ENCODE measurements around the gene MUC2.

DNA sequence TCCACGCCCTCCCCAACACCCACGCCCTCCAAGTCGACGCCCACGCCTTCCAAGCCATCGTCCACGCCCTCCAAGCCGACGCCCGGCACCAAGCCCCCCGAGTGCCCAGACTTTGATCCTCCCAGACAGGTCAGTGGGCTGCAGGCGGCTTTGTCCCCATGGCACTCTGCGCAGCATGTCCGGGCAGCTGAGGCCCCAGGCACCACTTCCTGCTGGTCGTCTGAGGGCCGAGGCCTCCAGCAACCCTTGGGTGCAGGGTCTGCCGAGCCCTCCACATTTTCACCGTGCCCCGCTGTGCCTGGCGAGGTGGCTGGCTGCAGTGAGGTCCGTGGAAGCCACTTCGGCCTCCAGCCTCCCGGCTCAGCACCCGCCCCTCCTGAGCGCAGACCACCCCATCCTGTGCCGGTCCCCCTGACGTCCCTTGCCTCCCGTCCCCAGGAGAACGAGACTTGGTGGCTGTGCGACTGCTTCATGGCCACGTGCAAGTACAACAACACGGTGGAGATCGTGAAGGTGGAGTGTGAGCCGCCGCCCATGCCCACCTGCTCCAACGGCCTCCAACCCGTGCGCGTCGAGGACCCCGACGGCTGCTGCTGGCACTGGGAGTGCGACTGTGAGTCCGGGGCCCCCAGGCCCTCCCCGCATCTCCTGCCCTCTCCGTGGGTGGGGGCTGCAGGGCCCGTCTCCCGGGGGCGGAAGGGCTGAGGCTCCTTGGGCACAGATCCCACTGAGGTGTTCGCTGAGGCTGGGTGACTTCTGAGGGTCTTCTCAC, 26.8 kb downstream of the MUC2 start:
- no peak for TF ChIP-seq POLR2A (IDR thresholded peaks at IDR 0.05)
- TF ChIP-seq, protein P1, sequence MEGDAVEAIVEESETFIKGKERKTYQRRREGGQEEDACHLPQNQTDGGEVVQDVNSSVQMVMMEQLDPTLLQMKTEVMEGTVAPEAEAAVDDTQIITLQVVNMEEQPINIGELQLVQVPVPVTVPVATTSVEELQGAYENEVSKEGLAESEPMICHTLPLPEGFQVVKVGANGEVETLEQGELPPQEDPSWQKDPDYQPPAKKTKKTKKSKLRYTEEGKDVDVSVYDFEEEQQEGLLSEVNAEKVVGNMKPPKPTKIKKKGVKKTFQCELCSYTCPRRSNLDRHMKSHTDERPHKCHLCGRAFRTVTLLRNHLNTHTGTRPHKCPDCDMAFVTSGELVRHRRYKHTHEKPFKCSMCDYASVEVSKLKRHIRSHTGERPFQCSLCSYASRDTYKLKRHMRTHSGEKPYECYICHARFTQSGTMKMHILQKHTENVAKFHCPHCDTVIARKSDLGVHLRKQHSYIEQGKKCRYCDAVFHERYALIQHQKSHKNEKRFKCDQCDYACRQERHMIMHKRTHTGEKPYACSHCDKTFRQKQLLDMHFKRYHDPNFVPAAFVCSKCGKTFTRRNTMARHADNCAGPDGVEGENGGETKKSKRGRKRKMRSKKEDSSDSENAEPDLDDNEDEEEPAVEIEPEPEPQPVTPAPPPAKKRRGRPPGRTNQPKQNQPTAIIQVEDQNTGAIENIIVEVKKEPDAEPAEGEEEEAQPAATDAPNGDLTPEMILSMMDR (IDR thresholded peaks at IDR 0.05), result no peak
